DMS53 treated with DMSO at 0.1 percent for 48 hours (cell line): ENCODE measurements around the gene DNAH12.
"Not testable (repeated sequence)": the region's sequence is repeated elsewhere in the genome, so short reads cannot be mapped to it uniquely, and the experiment has no call there.

Source experiments
- DNase-seq: peaks from one replicate; lab custom pipeline; 2025; ENCODE audit not compliant: unreplicated experiment; lab: John Stamatoyannopoulos, UW

The DNAH12 gene

DNA sequence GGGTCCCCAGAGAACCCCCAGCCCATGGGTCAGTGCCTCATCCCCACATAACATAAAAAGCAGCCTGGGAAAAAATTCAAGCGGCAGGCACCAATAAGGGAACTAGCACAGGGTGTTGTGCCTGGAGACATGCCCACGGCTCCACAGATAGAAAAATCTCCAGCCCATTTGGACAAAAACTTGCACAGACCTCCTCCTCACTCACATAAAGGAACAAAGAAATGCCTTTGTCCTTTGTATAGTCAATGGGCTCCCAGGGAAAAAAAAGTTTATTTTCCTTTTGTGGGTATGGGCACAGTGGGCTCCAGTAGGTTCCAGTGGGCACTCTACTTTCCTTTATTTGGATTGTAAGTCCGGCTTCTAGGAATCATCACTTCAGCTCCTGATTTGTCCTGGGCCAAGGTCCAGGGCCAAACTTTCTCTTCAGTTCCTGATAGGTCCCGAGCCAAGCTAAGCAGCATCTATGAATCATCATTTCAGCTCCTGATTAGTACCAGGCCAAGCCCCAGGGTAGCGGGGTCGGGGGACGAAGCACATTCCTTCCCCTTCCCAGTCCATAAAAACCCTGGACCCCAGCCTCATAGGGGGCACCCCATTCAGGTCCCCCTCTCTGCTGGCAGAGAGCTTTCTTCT is 1.6 kb upstream of the DNAH12 start:
- DNase-seq, result no peak

DNA sequence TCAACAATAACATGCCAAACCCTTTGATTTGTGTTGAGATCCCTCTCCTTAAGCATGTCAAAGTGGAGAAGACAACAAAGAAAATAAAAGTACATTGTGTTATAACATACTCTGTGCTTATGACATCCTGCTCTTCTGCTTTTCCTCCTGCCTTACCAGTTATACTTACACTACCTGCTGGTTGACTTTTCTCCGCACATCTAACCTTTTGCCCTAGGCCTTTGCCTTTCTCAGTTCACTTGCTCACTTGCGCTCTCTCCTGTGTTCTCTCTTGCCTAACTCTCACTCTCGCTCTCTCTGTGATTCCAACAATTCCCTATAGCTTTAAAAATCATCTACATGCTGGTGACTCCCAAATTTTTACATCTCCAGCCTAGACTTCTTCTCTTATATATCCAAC is 5.7 kb downstream of the DNAH12 start:
- DNase-seq, result no peak

DNA sequence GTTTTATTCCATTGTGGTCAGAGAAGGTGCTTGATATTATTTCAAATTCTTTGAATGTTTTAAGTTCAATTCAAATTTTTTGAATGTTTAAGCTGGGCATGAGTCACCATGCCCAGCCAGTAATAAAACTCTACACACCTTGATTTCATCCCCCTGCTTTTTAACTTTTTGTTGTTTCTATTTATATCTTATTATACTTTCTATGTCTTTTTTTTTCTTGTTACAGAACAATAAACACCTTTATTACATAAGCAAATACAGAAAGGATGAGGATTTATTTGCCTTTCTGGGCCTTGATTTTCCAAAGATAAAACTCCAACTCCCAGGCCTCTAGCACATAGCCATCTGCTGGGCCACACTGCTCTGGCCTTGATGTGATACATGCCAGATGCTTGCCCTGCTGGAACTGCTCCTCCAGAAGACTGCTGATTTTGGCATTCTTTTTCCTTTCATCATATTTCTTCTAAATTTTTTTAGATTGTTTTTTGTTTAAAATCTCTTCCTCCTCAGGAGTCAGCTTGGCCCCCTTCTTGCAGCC is 14.0 kb downstream of the DNAH12 start:
- no peak for DNase-seq

DNA sequence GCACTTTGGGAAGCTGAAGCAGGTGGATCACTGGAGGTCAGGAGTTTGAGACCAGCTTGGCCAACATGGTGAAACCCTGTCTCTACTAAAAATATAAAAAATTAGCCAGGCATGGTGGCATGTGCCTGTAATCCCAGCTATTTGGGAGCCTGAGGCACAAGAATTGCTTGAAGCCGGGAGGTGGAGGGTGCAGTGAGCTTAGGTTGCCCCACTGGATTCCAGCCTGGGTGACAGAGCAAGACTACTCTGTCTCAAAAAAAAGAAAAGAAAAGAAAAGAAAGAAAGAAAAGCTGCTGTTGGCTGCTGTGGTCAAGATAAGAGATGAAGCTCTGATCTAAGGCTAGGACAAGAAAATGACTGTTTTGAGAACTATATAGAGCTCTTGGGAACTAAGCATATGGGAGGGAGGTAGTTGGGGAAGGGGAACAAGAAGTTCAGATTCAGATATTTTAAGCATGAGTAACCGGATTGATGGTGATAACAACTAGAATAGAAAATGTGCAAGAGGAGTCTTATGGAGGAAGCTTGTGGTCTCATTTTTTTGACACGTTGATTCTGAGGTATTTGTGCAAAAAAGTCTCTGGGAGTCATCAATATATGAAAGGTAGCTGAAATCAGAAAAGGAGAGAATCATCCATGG is 25.7 kb downstream of the DNAH12 start:
- DNase-seq, result no peak

DNA sequence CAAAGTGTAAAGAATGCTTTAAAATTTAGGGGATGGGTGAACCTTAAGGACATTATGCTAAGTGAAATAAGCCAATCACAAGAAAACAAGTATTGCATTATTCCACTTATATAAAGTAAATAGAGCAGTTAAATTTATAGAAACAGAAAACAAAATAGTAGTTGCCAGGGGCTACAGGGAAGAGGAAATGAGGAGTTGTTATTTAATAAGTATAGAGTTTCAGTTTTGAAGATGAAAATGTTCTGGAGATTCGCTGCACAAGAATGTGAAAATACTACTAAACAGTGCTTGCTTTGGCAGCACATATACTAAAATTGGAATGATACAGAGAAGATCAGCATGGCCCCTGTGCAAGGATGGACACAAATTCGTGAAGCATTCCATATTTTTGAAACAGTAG is 32.0 kb downstream of the DNAH12 start:
- no peak for DNase-seq

DNA sequence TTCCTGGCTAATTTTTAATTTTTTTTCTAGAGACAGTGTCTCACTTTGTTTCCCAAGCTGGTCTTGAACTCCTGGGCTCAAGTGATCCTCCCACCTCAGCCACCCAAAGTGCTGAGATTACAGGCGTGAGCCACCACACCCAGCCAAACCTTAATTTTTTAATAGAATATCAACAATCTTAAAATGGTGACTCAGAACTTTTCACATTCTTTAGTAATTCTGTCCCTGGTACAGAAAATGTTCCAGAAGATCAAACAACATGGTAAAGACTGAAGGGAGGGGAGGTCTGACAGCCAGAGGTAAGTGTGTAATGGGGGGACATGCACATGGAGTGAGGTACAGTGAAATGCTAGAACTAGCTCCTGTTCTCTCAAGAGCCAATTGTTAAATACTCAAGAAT is 38.2 kb downstream of the DNAH12 start:
- no peak for DNase-seq

DNA sequence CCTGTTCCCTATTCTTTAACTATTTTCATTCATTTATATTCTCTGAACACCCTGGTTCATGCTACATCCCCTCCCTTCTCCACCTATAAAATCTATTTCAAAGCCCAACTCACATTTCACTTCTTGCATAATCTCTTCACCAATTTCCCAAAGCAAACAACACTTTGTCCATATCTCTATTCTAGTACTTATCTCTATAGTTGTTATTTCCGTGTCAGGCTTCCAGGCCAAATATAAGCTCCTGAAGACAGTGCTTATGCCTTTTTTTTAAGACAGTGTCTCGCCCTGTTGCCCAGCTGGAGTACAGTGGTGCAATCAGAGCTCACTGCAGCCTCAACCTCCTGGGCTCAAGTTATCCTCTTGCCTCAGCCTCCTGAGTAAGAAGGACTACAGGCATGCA is 43.6 kb downstream of the DNAH12 start:
- no peak for DNase-seq

DNA sequence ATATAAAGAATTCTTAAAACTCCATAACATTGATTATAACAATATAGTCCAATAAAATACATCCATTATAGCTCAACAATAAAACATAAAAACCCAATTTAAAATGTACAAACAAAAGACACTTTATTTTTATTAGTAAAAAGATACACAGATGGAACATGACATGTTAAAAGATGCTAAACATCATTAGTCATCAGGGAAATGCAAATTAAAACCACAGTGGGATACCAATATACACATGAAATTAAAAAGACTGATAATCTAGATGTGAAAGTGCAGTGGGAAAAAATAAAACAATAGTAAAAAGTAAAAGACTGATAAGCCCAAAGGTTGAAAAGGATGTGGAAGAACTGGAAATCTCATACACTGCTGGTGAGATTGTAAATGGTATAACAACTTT is 46.2 kb downstream of the DNAH12 start:
- DNase-seq, result no peak

DNA sequence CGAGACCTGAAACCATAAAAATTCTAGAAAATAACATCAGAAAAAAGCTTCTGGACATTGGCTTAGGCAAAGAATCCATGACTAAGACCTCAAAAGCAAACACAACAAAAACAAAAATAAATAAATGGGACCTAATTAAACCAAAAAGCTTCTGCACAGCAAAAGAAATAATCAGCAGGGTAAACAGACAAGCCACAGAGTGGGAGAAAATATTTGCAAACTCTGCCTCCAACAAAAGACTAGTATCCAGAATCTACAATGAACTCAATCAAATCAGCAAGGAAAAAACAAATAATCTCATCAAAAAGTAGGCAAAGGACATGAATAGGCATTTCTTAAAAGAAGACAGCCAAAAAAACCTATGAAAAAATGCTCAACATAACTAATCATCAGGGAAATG is 59.6 kb downstream of the DNAH12 start:
- no peak for DNase-seq

DNA sequence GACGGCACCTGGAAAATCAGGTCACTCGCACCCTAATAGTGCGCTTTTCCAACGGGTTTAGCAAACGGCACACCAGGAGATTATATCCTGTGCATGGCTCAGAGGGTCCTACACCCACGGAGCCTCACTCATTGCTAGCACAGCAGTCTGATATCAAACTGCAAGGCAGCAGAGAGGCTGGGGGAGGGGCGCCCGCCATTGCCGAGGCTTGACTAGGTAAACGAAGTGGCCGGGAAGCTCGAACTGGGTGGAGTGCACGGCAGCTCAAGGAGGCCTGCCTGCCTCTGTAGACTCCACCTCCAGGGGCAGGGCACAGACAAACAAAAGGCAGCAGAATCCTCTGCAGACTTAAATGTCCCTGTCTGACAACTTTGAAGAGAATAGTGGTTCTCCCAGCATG is 67.0 kb downstream of the DNAH12 start:
- not testable (repeated sequence) for DNase-seq

DNA sequence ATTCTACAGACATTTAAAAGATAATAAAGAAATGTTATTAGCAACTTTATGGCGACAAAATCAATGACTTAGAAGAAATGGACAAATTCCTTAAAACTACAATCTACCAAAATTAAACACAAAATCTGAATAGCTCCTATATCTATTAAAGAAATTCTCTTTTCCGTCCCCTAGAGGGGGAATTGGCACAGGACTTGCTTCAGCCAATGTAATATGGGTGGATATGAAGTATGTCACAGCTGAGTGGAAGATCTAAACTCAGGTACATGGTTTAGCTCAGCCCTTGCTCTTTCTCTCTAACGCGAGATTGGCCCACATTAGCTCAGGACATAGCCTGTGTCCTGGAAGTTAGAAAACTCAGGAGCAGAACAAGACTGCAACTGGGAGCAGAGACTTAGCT is 79.3 kb downstream of the DNAH12 start:
- DNase-seq, result no peak

DNA sequence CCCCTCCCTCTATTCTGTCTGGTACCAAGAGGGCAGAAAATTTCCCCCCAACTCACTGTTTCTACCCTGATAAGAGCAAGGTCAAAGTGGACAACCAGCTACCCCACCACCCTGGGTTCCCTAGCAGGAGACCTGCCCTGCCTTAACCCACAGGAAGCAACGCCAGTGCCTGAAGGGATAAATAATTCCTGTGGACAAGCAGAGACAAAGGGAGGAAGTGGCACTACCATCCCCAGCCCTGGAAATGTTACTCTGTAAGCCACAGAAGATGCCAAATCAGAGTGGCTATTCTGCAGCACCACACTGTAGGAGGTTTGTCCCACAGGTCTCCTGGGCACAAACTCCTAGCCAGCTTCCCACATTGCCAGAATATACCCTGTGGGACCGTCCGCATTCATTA is 80.1 kb downstream of the DNAH12 start:
- DNase-seq, result no peak

DNA sequence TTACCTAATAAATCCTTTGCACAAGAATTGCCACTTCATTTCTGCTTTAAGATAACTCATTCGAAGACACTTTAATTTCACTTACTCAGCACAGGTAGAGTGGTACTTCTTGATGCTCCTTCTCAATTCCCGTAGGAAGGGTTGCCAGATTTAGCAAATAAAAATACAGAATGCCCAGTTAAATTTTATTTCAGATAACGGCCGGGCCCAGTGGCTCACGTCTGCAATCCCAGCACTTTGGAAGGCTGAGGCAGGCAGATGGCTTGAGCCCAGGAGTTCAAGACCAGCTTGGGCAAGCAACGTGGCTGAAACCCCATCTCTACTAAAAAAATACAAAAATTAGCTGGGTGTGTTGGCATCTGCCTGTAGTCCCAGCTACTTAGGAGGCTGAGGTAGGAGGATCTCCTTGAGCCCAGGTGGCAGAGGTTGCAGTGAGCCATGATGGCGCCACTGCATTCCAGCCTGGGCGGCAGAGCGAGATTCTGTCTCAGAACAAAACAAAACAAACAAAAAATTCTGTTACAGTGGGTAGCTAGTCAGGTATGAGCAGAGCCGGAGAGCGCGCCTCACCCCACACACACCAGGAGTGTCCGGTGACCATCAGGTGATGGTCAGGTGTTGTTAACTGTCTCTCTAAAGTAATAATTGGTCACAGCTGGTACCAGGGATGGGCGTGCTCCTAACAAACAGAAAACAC is 92.8 kb downstream of the DNAH12 start:
- no peak for DNase-seq

DNA sequence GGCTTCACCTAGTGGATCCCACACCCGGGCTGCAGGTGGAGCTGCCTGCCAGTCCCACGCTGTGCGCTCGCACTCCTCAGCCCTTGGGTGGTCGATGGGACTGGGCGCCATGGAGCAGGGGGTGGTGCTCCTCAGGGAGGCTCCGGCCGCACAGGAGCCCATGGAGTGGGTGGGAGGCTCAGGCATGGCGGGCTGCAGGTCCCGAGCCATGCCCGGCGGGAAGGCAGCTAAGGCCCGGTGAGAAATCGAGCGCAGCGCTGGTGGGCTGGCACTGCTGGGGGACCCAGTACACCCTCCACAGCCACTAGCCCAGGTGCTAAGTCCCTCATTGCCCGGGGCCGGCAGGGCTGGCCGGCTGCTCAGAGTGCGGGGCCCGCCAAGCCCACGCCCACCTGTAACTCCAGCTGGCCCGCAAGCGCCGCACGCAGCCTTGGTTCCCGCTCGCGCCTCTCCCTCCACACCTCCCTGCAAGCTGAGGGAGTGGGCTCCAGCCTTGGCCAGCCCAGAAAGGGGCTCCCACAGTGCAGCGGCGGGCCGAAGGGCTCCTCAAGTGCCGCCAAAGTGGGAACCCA is 94.8 kb downstream of the DNAH12 start:
- DNase-seq, result not testable (repeated sequence)

DNA sequence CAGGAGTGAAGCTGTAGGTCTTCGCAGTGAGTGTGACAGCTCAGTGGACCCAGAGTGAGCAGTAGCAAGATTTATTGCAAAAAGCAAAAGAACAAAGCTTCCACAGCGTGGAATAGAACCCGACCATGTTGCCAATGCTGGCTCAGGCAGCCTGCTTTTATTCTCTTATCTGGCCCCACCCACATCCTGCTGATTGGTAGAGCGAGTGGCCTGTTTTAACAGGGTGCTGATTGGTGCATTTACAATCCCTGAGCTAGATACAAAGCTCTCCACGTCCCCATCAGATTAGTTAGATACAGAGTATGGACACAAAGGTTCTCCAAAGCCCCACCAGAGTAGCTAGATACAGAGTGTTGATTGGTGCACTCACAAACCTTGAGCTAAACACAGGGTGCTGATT is 95.7 kb downstream of the DNAH12 start:
- DNase-seq, result not testable (repeated sequence)

DNA sequence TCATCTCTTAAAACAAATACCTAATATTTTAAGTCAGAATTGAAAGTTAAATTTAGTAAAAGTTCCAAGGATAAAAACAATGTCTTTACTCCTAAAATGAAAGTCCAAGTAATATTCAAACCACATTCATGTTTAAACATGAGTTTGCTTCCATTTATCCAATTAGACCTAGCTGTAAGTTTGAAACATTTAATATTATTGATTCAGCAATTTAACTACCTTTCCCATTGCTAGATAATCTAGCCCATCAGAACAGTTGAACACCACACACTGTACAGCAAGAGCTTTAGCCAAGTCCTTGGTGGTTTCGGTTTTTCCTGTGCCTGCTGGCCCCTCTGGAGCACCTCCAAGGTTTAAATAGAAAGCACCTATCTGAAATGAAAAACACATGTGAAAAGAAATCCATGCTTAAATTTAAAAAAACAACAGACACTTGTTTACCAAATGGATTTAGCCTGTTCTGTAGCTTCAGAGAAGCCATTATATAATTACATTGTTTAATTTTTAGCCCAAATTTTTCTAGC is 97.8 kb downstream of the DNAH12 start:
- no peak for DNase-seq

DNA sequence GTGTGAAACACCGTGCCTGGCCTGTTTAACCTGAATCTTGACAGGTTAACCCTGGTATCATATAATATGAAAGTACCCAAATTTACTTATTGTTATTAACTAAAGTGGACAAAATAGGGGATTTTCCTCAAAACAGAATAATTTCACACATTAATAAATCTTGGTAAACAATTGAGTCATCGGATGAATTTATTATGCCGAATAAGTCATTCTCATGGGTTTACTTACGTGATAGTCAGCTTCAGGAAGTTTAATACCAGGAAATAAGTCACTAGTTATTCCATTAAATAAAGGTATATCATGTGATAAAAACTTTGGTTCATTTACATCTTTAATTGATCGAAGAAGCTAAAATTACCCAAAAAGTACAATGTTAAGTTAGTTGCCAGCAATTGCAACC is 99.7 kb downstream of the DNAH12 start:
- DNase-seq, result no peak

DNA sequence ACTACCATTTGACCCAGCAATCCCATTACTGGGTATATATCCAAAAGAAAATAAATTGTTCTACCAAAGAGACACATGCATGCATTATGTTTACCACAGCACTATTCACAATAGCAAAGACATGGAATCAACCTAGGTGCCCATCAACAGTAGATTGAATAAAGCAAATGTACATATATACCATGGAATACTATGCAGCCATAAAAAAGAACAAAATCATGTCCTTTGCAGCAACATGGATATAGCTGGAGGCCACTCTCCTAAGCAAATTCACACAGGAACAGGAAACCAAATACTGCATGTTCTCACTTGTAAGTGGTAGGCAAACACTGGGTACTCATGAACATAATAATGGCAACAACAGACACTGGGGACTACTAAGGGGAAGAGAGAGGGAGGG is 104.0 kb downstream of the DNAH12 start:
- not testable (repeated sequence) for DNase-seq

DNA sequence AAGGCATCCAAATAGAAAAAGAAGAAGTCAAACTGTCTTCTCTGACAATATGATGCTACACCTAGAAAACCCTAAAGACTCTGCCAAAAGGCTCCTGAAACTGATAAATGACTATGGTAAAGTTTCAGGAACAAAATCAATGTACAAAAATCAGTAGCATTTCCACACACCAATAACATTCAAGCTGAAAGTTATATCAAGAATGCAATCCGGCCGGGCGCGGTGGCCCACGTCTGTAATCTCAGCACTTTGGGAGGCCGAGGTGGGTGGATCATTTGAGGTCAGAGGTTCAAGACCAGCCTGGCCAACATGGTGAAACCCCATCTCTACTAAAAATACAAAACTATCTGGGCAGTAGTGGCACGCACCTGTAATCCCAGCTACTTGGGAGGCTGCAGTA is 105.7 kb downstream of the DNAH12 start:
- not testable (repeated sequence) for DNase-seq

DNA sequence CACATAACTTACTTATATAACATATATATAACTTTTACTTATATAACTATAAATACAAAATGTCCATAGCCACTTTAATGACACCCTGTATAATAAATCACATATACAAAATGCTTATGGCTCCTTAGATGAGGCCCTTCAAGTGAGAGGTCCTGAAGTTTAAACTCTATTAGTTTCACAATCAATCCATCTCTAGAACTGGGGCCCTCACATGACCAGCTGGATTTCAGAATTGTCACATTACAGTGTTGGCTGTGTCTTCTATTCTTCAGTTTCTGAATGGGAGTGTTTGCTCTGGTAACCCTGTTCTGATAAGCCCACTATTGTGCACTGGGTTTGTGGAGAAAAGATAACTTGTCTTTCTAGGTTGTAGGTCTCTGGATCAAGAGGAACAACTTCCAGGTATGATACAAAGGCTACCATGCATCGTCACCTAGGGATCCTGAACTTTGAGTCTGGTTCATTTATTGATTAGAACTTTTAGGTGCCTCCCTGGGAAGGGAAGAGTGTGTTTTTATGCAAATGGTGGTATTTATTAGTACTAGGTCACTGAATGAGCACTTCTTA is 107.9 kb downstream of the DNAH12 start:
- DNase-seq, result no peak

DNA sequence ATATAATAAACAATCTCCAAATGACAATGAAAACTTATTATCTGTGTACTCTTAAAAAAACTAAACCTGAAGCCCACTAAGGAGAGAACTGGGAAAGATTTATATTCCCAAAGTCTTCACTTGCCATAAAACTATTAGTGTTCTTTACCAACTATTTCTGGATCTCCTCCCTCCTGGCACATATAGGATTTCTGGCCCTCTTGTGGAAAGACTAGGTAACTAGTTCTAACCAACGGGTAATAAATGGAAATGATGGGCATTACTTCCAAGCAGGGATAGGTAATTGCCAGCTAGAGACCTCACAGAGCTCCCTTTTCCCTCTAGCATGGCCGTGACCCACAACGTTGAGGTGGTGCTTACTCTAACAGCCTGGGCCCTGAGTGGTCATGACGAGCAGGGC is 110.1 kb downstream of the DNAH12 start:
- peak; percentile 0 for DNase-seq
